ENCODE data around the gene TMEM11. TPM values are rescaled to one million over a fixed set of nuclear protein-coding genes. Genes with fewer than 3 reads are reported as not detected.

TMEM11 gene
- total and polyA plus RNA-seq, 4 donors: 9.3 to 20.8 (median 11.6) TPM

GRCh38 chr17:21196126-21196525, 17.8 kb downstream of the TMEM11 start:
- TF ChIP-seq EGR1 (IDR thresholded peaks at IDR 0.05; ENCODE audit: low read depth in 2 of 2) (no peak), CTCF (IDR thresholded peaks at IDR 0.05; ENCODE audit: low read depth, low read length, missing input control) (no peak), ATF3 (IDR thresholded peaks at IDR 0.05) (no peak), HNF4A (conservative IDR thresholded peaks at IDR 0.05) (no peak), ZBTB33 (IDR thresholded peaks at IDR 0.05) (no peak), YY1 (IDR thresholded peaks at IDR 0.05) (no peak), SP1 (IDR thresholded peaks at IDR 0.05) (no peak), JUND (IDR thresholded peaks at IDR 0.05) (no peak), GABPA (IDR thresholded peaks at IDR 0.05 in 1 of 2, conservative IDR thresholded peaks at IDR 0.05 in 1 of 2) (no peak), REST (IDR thresholded peaks at IDR 0.05) (no peak)
- H3K27me3 ChIP-seq (ENCODE audit: control insufficient read depth in 4 of 4, insufficient read depth in 4 of 4, low read length in 3 of 4): no peaks in the 10 kb centered on the region
- H3K36me3 ChIP-seq (ENCODE audit: control insufficient read depth in 4 of 4, insufficient read depth in 3 of 4, low read depth in 1 of 4, low read length in 3 of 4): peaks cover 5 to 18% (median 11%) of the 10 kb centered on the region in 4 donors
- no peak overlapping the region for H3K4me3 ChIP-seq (ENCODE audit: low read depth in 1 of 3, low read length in 3 of 3)
- peaks cover 0 to 3% (median 0%) of the 10 kb centered on the region in 4 donors for H3K4me1 ChIP-seq (ENCODE audit: control insufficient read depth in 4 of 4, insufficient read depth in 4 of 4, low read length in 3 of 4)
- DNase-seq (ENCODE audit: low spot score): no peak
- H3K9ac ChIP-seq (ENCODE audit: low read depth in 1 of 2, low read length in 2 of 2): no peak overlapping the region
- H3K27ac ChIP-seq (ENCODE audit: low read depth in 1 of 2, low read length in 2 of 2): no peak overlapping the region
- WGBS: 93% methylated on average over 5 of the region's 5 CpGs
- no peaks in the 10 kb centered on the region for H3K9me3 ChIP-seq (ENCODE audit: control insufficient read depth in 4 of 4, low read length in 3 of 4)

GRCh38 chr17:21194703-21195102, 19.3 kb downstream of the TMEM11 start:
- no peak overlapping the region for H3K4me3 ChIP-seq (ENCODE audit: low read depth in 1 of 3, low read length in 3 of 3)
- no peak overlapping the region for H3K27ac ChIP-seq (ENCODE audit: low read depth in 1 of 2, low read length in 2 of 2)
- 82% methylated on average over 5 of the region's 5 CpGs for WGBS
- no peaks in the 10 kb centered on the region for H3K27me3 ChIP-seq (ENCODE audit: control insufficient read depth in 4 of 4, insufficient read depth in 4 of 4, low read length in 3 of 4)
- no peak overlapping the region for H3K9ac ChIP-seq (ENCODE audit: low read depth in 1 of 2, low read length in 2 of 2)
- no peaks in the 10 kb centered on the region for H3K9me3 ChIP-seq (ENCODE audit: control insufficient read depth in 4 of 4, low read length in 3 of 4)
- H3K4me1 ChIP-seq (ENCODE audit: control insufficient read depth in 4 of 4, insufficient read depth in 4 of 4, low read length in 3 of 4): peaks cover 0 to 3% (median 0%) of the 10 kb centered on the region in 4 donors
- DNase-seq (ENCODE audit: low spot score): no peak
- peaks cover 5 to 18% (median 11%) of the 10 kb centered on the region in 4 donors for H3K36me3 ChIP-seq (ENCODE audit: control insufficient read depth in 4 of 4, insufficient read depth in 3 of 4, low read depth in 1 of 4, low read length in 3 of 4)
- no peak for TF ChIP-seq ATF3 (IDR thresholded peaks at IDR 0.05)
- no peak for TF ChIP-seq JUND (IDR thresholded peaks at IDR 0.05)
- TF ChIP-seq RAD21 (IDR thresholded peaks at IDR 0.05): no peak
- TF ChIP-seq TAF1 (conservative IDR thresholded peaks at IDR 0.05): no peak
- no peak for TF ChIP-seq FOXA1 (IDR thresholded peaks at IDR 0.05)
- TF ChIP-seq EGR1 (IDR thresholded peaks at IDR 0.05; ENCODE audit: low read depth in 2 of 2): no peak
- TF ChIP-seq GABPA (IDR thresholded peaks at IDR 0.05 in 1 of 2, conservative IDR thresholded peaks at IDR 0.05 in 1 of 2): no peak
- no peak for TF ChIP-seq HNF4A (conservative IDR thresholded peaks at IDR 0.05)
- TF ChIP-seq CTCF (IDR thresholded peaks at IDR 0.05; ENCODE audit: low read depth, low read length, missing input control): no peak
- TF ChIP-seq NR2F2 (IDR thresholded peaks at IDR 0.05): no peak
- TF ChIP-seq HNF4G (IDR thresholded peaks at IDR 0.05): no peak
- TF ChIP-seq SP1 (IDR thresholded peaks at IDR 0.05): no peak
- no peak for TF ChIP-seq REST (IDR thresholded peaks at IDR 0.05)
- no peak for TF ChIP-seq FOXA2 (IDR thresholded peaks at IDR 0.05)
- no peak for TF ChIP-seq YY1 (IDR thresholded peaks at IDR 0.05)
- no peak for TF ChIP-seq MAX (IDR thresholded peaks at IDR 0.05)

All from liver (tissue), 9 donors.